Mucosa of descending colon (tissue), 3 donors: ENCODE results near the gene TNIP1. TPM values are rescaled to one million over a fixed set of nuclear protein-coding genes. Genes with fewer than 3 reads are reported as not detected.

Experiments
- ATAC-seq: fragments of 200-7000 bp; cut with Tn5 transposase; one replicate; pipeline ENCODE4 v1.9.1; 2020; ENCODE audit warnings: mild to moderate bottlenecking, moderate library complexity
- DNase-seq, 3 donors: peaks; one replicate each; pipeline ENCODE4 v3.0.0-alpha.2; 2020
- H3K36me3 ChIP-seq: fragments of 200-600 bp; one replicate; pipeline ENCODE4 v1.8.0; 2021; ENCODE audit warnings: low read depth, mild to moderate bottlenecking
- H3K4me1 ChIP-seq: fragments of 200-600 bp; one replicate; pipeline ENCODE4 v1.8.0; 2021; ENCODE audit warnings: low read depth, mild to moderate bottlenecking
- H3K4me3 ChIP-seq: fragments of 200-600 bp; one replicate; pipeline ENCODE4 v1.8.0; 2021; ENCODE audit warnings: mild to moderate bottlenecking
- H3K9me3 ChIP-seq: fragments of 200-600 bp; one replicate; pipeline ENCODE4 v1.8.0; 2021; ENCODE audit warnings: mild to moderate bottlenecking
- intact Hi-C, 2 donors: fragments of 100-400 bp; cut with DNase I in 1 of 2; cut with micrococcal nuclease in 1 of 2; formaldehyde crosslinking; loops; one replicate each; pipeline versions ENCODE4 v1.11.0 to v1.11.1; 2022; cut with DNase I, micrococcal nuclease
- total RNA-seq, 3 donors: library from RNA; stranded (reverse); fragmentation: NEBNext Ultra II Directional in 2 of 3; extraction: Animal tissue kit (Norgen Biotek cat#: 25700) in 2 of 3; gene quantifications; one replicate each; pipeline versions ENCODE4 v1.2.1 to v1.2.4, GENCODE V29; 2021 to 2023
- TF ChIP-seq, protein P1 (sequence below): fragments of 200-600 bp; IDR thresholded peaks from one replicate; pipeline ENCODE4 v1.8.0; 2022; ENCODE audit warnings: antibody characterized with exemption, mild to moderate bottlenecking
- donor health status: DM: no; HTN: no; CAD: no; lungs with moderate emphysema.
- donor health status: DM: no; HTN: no; CAD: no.
- donor health status: DM: no; HTN: yes; CAD: no.

Gene TNIP1
- total RNA-seq, 3 donors from 2014 or later = 140 to 218 (median 156) TPM

GRCh38 chr5:151006704-151007334 lies 74.0 kb downstream of the TNIP1 start:
- ATAC-seq (peak; percentile 35), DNase-seq (peak in 1 of 3 donors; percentile 40)
- TF ChIP-seq, protein P1, sequence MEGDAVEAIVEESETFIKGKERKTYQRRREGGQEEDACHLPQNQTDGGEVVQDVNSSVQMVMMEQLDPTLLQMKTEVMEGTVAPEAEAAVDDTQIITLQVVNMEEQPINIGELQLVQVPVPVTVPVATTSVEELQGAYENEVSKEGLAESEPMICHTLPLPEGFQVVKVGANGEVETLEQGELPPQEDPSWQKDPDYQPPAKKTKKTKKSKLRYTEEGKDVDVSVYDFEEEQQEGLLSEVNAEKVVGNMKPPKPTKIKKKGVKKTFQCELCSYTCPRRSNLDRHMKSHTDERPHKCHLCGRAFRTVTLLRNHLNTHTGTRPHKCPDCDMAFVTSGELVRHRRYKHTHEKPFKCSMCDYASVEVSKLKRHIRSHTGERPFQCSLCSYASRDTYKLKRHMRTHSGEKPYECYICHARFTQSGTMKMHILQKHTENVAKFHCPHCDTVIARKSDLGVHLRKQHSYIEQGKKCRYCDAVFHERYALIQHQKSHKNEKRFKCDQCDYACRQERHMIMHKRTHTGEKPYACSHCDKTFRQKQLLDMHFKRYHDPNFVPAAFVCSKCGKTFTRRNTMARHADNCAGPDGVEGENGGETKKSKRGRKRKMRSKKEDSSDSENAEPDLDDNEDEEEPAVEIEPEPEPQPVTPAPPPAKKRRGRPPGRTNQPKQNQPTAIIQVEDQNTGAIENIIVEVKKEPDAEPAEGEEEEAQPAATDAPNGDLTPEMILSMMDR = no peak
- H3K4me1 ChIP-seq = peaks cover 11% of the 10 kb centered on the region
- H3K4me3 ChIP-seq = no peak overlapping the region
- H3K9me3 ChIP-seq = no peaks in the 10 kb centered on the region
- H3K36me3 ChIP-seq = no peaks in the 10 kb centered on the region
- intact Hi-C loops = no loop called here

DNA sequence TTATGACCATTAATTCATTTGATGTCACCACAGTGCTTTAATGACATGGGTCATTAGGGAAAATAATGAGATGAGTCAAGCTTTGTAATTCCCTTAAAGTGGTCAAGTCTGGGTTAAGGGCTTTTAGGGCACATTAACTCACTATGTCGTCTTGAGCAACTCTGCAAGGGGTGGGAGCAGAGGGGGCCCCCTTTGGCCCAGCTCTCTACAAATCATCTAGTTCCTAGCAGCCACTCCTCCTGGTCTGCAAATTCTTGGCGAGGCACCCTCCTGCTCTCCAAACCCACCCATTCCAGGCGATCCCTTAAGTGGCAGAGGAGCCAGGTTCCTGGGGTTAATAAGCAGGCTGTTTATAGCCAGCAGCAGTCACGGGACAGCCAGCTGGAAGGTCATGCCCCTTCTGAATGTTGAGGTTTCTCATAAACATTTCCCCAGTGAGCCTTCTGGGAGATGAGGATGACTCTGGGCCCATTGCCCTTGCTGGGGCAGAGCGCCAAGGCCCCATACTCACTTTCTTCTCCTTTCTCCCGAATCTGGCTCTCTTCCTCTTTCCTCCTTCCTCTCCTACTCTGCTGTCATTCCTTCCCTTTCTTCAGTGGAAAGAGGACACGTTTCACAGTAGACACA lies 74.8 kb downstream of the TNIP1 start:
- no peaks in the 10 kb centered on the region for H3K9me3 ChIP-seq
- intact Hi-C loops = no loop called here
- H3K4me1 ChIP-seq = peaks cover 11% of the 10 kb centered on the region
- TF ChIP-seq, protein P1 = no peak
- peak; percentile 68 to 81 (median 78) for DNase-seq
- no peaks in the 10 kb centered on the region for H3K36me3 ChIP-seq
- no peak overlapping the region for H3K4me3 ChIP-seq
- peak; percentile 62 for ATAC-seq

DNA sequence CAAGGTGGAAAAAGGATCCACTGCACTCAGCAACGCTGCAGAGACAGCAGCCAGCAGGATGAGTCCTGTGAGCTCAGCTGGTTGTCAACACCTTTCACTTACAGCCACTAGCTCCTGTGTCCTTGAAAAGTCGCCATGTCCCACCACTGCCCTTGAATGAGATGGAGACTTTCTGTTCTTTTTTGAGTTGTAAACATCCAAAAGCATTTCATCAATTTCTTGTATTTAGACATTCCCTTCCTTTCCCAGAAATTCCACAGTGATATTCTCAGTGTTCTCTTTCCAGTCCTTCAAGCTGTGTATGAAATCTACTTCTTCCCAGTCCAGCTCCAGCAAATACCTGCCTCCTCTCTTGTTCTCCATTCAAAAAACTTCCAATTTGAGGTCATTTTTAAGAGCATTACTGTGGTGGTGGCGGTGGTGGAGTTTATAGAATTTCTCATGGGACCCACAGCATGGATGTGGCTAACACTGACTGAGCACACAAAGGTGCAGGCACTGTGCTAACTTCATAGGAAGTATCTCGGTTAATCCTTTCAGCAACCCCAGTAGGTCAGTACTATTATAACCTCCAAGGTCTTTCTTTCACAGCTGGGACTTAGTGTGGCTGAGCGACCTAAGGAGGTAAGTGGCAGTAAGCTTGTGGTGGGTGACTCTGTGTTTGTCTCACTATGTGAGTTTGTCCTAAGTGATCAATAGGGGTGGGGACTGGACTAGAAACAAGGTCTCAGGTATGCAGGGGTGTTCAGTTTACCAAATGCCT lies 75.5 kb downstream of the TNIP1 start:
- TF ChIP-seq, protein P1 = no peak
- H3K36me3 ChIP-seq = no peaks in the 10 kb centered on the region
- DNase-seq (no peak), ATAC-seq (peak; percentile 7)
- peaks cover 11% of the 10 kb centered on the region for H3K4me1 ChIP-seq
- no peaks in the 10 kb centered on the region for H3K9me3 ChIP-seq
- intact Hi-C loops = no loop called here
- H3K4me3 ChIP-seq = no peak overlapping the region

DNA sequence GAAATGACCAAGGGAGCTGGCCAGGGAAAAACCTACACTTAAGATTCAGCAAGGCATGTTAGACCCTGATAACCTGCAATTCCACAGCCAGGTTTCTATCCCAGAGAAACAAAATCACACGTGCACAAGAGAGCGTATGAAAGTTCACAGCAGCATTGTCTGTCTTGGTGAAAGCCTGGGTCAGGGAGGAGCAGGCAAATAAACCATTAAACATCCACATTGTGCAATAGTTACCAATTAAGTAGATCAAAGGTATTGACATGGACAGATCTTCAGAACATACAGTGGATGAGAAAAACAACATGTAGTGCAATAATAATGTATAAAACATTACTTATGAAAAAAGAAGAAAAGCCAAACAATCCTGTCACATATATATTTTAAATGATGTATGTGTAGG lies 76.3 kb downstream of the TNIP1 start:
- no peak overlapping the region for H3K4me3 ChIP-seq
- peak; percentile 33 for ATAC-seq
- H3K36me3 ChIP-seq = no peaks in the 10 kb centered on the region
- no peak for DNase-seq
- H3K9me3 ChIP-seq = no peaks in the 10 kb centered on the region
- peaks cover 11% of the 10 kb centered on the region for H3K4me1 ChIP-seq
- intact Hi-C loops = loop anchor here in 1 of 2 donors (5.0 kb wide), 1 partner anchor 43 kb away; no protein-coding TSS in a partner anchor
- TF ChIP-seq, protein P1 = no peak

DNA sequence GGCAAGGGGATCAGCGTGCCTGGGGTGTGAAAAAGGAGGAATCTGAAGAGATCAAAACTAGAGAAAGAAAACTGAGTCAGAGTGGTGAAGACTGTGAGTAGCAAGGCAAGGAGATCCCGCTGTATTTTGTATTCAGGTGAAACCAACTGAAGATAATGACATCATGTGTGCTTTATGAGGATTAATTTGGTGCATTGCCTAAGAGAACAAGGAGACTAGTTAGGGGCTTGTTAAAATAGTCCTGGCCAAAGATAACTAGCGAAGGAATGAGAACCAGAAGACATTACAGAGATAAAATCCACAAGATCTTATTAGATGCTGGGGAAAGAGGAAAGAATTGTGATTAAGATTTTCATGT lies 77.4 kb downstream of the TNIP1 start:
- peaks cover 11% of the 10 kb centered on the region for H3K4me1 ChIP-seq
- no peak for ATAC-seq
- TF ChIP-seq, protein P1 = no peak

More for the DNA sequence above, 77.4 kb downstream of the TNIP1 start:
- Histone ChIP-seq H3K36me3 (no peaks in the 10 kb centered on the region), H3K9me3 (no peaks in the 10 kb centered on the region), H3K4me3 (no peak overlapping the region)
- intact Hi-C loops = loop anchor here in 1 of 2 donors (5.0 kb wide), 1 partner anchor 44 kb away; no protein-coding TSS in a partner anchor
- DNase-seq = no peak
